Small intestine (tissue), 7 donors: ENCODE measurements around the gene CLCN7. TPM values are rescaled to one million over a fixed set of nuclear protein-coding genes. Genes with fewer than 3 reads are reported as not detected.

Experiments
- DNase-seq, 2 donors: peaks; one replicate each; pipeline versions ENCODE4 v3.0.0 to v3.0.0-alpha.2; 2013
- FAIRE-seq: peaks from 2 replicates; lab custom pipeline; 2012; peaks lifted over from hg19 to GRCh38; lab: Jason Lieb, UNC
- H3K27ac ChIP-seq, 3 donors: one replicate each; pipeline ENCODE4 v1.5.1; 2013; ENCODE audit warnings: low read length in 2 of 3, mild to moderate bottlenecking in 2 of 3, control low read depth in 1 of 3, inconsistent platforms in 1 of 3, low read depth in 1 of 3, moderate library complexity in 1 of 3
- H3K27me3 ChIP-seq, 3 donors: one replicate each; pipeline ENCODE4 v1.6.1; 2013; ENCODE audit warnings: low read length in 3 of 3, inconsistent platforms in 1 of 3; ENCODE audit not compliant: control insufficient read depth in 3 of 3, insufficient read depth in 3 of 3
- H3K36me3 ChIP-seq, 3 donors: one replicate each; pipeline ENCODE4 v1.6.1; 2013; ENCODE audit warnings: low read length in 3 of 3, inconsistent platforms in 1 of 3, low read depth in 1 of 3, mild to moderate bottlenecking in 1 of 3, moderate library complexity in 1 of 3; ENCODE audit not compliant: control insufficient read depth in 3 of 3, insufficient read depth in 2 of 3
- H3K4me1 ChIP-seq, 3 donors: one replicate each; pipeline ENCODE4 v1.6.1; 2013; ENCODE audit warnings: low read length in 2 of 3, inconsistent platforms in 1 of 3, low read depth in 1 of 3, mild to moderate bottlenecking in 1 of 3, moderate library complexity in 1 of 3; ENCODE audit not compliant: control insufficient read depth in 3 of 3, insufficient read depth in 2 of 3
- H3K4me3 ChIP-seq, 3 donors: one replicate each; pipeline ENCODE4 v1.5.1; 2013; ENCODE audit warnings: low read length in 3 of 3, control low read depth in 1 of 3, inconsistent platforms in 1 of 3, low read depth in 1 of 3, mild to moderate bottlenecking in 1 of 3, moderate library complexity in 1 of 3
- H3K9me3 ChIP-seq, 2 donors: one replicate each; pipeline ENCODE4 v1.6.1; 2013; ENCODE audit warnings: low read depth in 1 of 2, low read length in 1 of 2; ENCODE audit not compliant: control insufficient read depth in 2 of 2, insufficient read depth in 1 of 2
- WGBS, 3 donors: extraction: QIAGEN DNeasy Blood & Tissue Kit; methylation state at CpG; one replicate each; pipeline ENCODE4 v1.1.7; 2013; 5-methylcytosine and 5-hydroxymethylcytosine counted together
- polyA plus RNA-seq, 4 donors: library from polyadenylated mRNA; stranded (reverse) in 3 of 4; unstranded in 1 of 4; fragments of 200-250 nt in 3 of 4; fragments of 120-200 nt in 1 of 4; gene quantifications; one replicate each; pipeline versions ENCODE4 v1.2.1 to v1.2.3, GENCODE V29; 2013
- donor health status: healthy with polysubstance abuse.
- donor health status: control.
- donor health status: control.
- donor health status: Bipolar disorder and iron deficiency.
- donor health status: healthy.

The CLCN7 gene
- polyA plus RNA-seq, 4 donors: 28.4 to 88.3 (median 42.8) TPM

DNA sequence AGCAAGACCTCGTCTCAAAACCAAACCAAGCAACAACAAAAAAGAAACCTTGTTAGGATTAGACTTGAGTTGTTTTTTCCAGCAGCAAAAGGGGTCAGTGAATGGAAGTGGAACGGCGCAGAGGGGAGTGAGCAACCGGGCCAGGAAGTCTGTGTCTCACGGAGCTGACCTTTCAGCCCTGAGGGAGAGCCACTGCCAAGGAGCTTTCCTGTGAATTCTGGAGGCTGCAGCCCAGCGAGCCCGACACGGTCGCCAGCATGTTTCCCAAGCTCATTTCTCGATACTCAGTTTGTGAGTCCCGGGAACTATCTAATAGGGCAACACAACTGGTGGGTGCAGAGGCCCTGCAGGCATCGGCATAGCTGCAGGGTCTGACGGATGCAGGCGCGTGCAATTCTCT, 37.9 kb upstream of the CLCN7 start:
- Histone ChIP-seq H3K27ac (no peak overlapping the region), H3K4me3 (no peak overlapping the region), H3K36me3 (peaks cover 0 to 46% (median 11%) of the 10 kb centered on the region in 3 donors), H3K4me1 (no peaks in the 10 kb centered on the region), H3K9me3 (peaks cover 0 to 15% of the 10 kb centered on the region in 2 donors), H3K27me3 (no peaks in the 10 kb centered on the region)
- FAIRE-seq: no peak
- 86 to 93% (median 89%) methylated on average over 15 of the region's 15 CpGs for WGBS, 3 donors
- DNase-seq: no peak

- no peak for FAIRE-seq
Observed at GRCh38 chr16:1511662-1512569, 37.1 kb upstream of the CLCN7 start.

GRCh38 chr16:1510941-1511351, 36.1 kb upstream of the CLCN7 start:
- H3K27ac ChIP-seq: no peak overlapping the region
- no peaks in the 10 kb centered on the region for H3K27me3 ChIP-seq
- peaks cover 0 to 15% of the 10 kb centered on the region in 2 donors for H3K9me3 ChIP-seq
- WGBS, 3 donors: 92 to 95% (median 92%) methylated on average over 26 of the region's 26 CpGs
- H3K4me3 ChIP-seq: no peak overlapping the region
- DNase-seq (no peak), FAIRE-seq (no peak)
- peaks cover 0 to 64% (median 11%) of the 10 kb centered on the region in 3 donors for H3K36me3 ChIP-seq
- H3K4me1 ChIP-seq: no peaks in the 10 kb centered on the region

More at GRCh38 chr16:1511662-1512569, 37.1 kb upstream of the CLCN7 start:
- H3K27ac ChIP-seq: no peak overlapping the region
- H3K27me3 ChIP-seq: no peaks in the 10 kb centered on the region
- peaks cover 0 to 15% of the 10 kb centered on the region in 2 donors for H3K9me3 ChIP-seq
- peaks cover 0 to 54% (median 11%) of the 10 kb centered on the region in 3 donors for H3K36me3 ChIP-seq
- WGBS, 3 donors: 80 to 89% (median 88%) methylated on average over 28 to 30 of the region's 30 CpGs
- H3K4me1 ChIP-seq: no peaks in the 10 kb centered on the region
- no peak overlapping the region for H3K4me3 ChIP-seq
- no peak for DNase-seq

- no peaks in the 10 kb centered on the region for H3K27me3 ChIP-seq
- WGBS, 3 donors: 87 to 93% (median 91%) methylated on average over 10 of the region's 10 CpGs
- peaks cover 0 to 71% (median 11%) of the 10 kb centered on the region in 3 donors for H3K36me3 ChIP-seq
- peaks cover 0 to 12% of the 10 kb centered on the region in 2 donors for H3K9me3 ChIP-seq
- H3K4me3 ChIP-seq: no peak overlapping the region
- H3K27ac ChIP-seq: peak overlapping the region in 1 of 3 donors; percentile 43
- DNase-seq (no peak), FAIRE-seq (no peak)
- H3K4me1 ChIP-seq: no peaks in the 10 kb centered on the region
Observed at GRCh38 chr16:1510272-1510671, 35.4 kb upstream of the CLCN7 start.

DNA sequence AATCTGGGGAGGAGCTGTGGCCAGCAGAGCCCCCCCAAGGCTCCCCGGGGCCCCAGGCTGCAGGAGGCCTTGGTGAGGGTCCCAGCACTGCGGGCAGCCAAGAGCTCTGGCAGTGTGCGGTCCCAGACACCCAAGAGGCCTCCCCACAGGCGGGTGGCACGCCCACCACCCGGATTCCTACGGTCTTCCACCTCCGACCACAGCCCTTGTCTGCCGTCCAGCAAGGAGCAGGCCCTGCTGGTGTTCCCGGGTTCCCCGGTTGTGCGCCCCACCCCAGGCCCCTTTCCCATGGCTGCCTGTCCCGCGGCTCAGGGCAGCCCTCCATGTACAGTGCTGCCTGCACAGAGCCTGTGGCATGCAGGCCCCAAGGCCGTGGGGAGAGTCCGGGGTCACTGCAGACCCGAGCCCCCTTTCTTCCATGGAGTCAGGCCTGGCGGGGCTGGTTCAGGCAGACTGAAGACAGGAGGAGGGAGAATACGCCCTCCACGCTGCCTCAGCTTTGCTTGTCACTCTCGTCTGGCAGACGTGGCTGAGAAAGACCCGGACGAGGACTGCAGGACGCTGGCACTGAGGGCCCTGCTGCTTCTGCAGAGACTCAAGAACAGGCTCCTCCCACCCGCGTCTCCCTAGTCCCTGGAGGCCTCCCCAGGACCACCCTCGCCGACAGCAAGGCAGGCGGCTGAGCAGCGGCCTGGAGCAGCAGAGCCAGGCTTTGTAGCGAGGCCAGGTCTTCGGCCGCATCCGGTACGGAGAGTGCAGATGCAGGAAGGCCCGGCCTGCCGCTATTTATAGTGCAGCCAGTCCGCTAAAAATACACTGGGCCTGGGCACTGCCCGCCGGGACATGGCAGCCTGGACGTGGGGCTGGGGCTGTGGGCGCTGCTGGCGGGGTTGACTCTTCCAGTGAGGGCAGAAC, 34.7 kb upstream of the CLCN7 start:
- 80 to 87% (median 86%) methylated on average over 38 to 44 of the region's 44 CpGs for WGBS, 3 donors
- no peak overlapping the region for H3K27ac ChIP-seq
- no peaks in the 10 kb centered on the region for H3K4me1 ChIP-seq
- peaks cover 0 to 77% (median 11%) of the 10 kb centered on the region in 3 donors for H3K36me3 ChIP-seq
- no peak overlapping the region for H3K4me3 ChIP-seq
- H3K9me3 ChIP-seq: peaks cover 0 to 9% of the 10 kb centered on the region in 2 donors
- H3K27me3 ChIP-seq: no peaks in the 10 kb centered on the region
- FAIRE-seq (no peak), DNase-seq (no peak)

GRCh38 chr16:1508494-1509187, 33.8 kb upstream of the CLCN7 start:
- WGBS, 3 donors: 82 to 83% (median 82%) methylated on average over 19 to 24 of the region's 24 CpGs
- no peaks in the 10 kb centered on the region for H3K27me3 ChIP-seq
- FAIRE-seq (no peak), DNase-seq (no peak)
- no peak overlapping the region for H3K27ac ChIP-seq
- H3K9me3 ChIP-seq: no peaks in the 10 kb centered on the region
- H3K4me1 ChIP-seq: no peaks in the 10 kb centered on the region
- H3K4me3 ChIP-seq: no peak overlapping the region
- H3K36me3 ChIP-seq: peaks cover 0 to 77% (median 11%) of the 10 kb centered on the region in 3 donors

DNA sequence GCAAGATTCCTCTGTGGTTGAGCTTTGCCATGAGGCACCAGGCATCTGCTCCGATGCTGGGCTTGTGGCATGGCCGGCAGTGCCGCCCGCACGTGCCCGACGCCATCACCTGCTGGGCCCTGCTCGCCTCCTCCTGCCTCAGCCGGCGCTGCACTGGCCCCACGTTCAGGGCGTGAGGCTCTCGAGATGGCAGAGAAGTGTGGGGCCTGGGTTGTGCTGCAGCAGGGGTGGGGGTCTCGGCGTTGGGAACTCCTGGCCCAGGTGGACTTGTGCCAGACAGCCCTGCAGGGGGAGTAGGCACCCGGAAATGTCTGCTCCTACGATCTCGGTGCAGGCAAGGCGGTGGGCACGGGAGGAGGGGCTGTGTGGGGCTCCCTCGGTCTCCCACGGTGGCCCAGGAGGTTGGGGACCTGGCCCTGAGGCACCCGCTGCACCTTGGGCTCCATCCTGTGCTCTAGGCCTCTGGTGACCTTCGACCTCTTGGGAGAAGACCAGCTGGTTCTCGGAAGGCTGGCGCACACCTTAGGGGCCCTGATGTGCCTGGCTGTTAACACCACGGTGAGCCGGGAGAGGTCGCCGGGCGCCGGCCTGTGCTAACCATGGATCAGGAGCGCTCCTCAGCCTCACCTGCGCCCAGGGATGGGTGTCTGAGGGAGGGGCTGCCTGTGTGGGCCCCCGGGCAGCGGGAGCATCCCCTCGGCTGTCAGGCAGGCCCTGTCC, 31.8 kb upstream of the CLCN7 start:
- 81 to 88% (median 84%) methylated on average over 34 to 37 of the region's 37 CpGs for WGBS, 3 donors
- no peak overlapping the region for H3K4me3 ChIP-seq
- H3K4me1 ChIP-seq: no peaks in the 10 kb centered on the region
- FAIRE-seq (no peak), DNase-seq (no peak)
- no peaks in the 10 kb centered on the region for H3K9me3 ChIP-seq
- peaks cover 0 to 89% (median 13%) of the 10 kb centered on the region in 3 donors for H3K36me3 ChIP-seq
- no peaks in the 10 kb centered on the region for H3K27me3 ChIP-seq
- no peak overlapping the region for H3K27ac ChIP-seq
